ENCODE data around the gene MAGEA3.
"Not testable (repeated sequence)": the region's sequence is repeated elsewhere in the genome, so short reads cannot be mapped to it uniquely, and the experiment has no call there.

MAGEA3 gene, protein sequence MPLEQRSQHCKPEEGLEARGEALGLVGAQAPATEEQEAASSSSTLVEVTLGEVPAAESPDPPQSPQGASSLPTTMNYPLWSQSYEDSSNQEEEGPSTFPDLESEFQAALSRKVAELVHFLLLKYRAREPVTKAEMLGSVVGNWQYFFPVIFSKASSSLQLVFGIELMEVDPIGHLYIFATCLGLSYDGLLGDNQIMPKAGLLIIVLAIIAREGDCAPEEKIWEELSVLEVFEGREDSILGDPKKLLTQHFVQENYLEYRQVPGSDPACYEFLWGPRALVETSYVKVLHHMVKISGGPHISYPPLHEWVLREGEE

DNA sequence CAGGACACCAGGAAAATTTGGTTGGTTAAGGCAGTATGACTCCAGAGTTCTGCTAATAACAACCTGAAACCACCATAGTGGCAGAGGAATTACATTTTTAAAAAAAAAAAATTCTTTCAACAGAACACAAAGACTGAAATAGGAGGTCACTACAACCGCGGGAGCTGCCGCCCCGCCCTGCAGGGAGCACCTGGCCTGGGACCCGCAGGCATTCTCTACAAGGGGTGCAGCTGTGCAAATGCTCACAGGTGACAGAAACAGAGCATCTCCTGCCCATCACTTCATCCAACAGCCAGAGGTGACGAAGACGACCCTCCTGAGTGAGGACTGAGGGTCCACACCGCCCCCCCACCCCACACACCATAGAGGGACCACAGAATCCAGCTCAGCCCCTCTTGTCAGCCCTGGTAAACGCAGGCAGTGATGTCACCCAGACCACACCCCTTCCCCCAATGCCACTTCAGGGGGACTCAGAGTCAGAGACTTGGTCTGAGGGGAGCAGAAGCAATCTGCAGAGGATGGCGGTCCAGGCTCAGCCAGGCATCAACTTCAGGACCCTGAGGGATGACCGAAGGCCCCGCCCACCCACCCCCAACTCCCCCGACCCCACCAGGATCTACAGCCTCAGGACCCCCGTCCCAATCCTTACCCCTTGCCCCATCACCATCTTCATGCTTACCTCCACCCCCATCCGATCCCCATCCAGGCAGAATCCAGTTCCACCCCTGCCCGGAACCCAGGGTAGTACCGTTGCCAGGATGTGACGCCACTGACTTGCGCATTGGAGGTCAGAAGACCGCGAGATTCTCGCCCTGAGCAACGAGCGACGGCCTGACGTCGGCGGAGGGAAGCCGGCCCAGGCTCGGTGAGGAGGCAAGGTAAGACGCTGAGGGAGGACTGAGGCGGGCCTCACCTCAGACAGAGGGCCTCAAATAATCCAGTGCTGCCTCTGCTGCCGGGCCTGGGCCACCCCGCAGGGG, at the start of gene MAGEA3:
Gene MAGEA3 (plus strand): TSS at position 843 of the 980 bp plus-strand sequence. CDS start 2,039 bp downstream, outside the sequence.
- H3K9ac ChIP-seq (ENCODE audit: insufficient read length); H3K4me3 ChIP-seq: not testable (repeated sequence)

DNA sequence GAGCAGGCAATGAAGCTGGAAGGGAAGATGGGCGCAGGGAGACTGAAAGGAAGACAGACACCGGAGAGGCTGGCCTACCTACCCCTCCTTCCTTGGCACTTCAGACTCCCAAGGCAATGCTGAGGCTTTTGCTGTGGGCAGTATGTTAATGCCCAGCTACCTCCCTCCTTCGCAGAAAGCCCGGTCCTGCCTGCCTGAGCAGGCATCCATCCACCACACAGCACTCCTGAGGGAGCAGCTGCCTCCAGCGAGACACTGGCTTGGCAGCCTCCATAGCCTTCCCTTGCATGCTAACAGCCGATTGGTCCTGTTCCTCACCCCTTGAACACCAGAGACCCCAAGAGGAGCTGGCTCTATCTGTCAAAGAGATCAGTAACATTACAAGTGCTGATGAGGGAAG, 46.5 kb upstream of the MAGEA3 start:
- DNase-seq (ENCODE audit: low read depth, low spot score): no peak
- Histone ChIP-seq H3K9me3 (ENCODE audit: low read depth, low read length) (no peaks in the 10 kb centered on the region), H3K9ac (ENCODE audit: insufficient read length) (no peak overlapping the region), H3K36me3 (ENCODE audit: insufficient read depth, low read length) (no peaks in the 10 kb centered on the region), H3K4me3 (no peak overlapping the region), H3K27ac (no peak overlapping the region)
- TF ChIP-seq FOXP2 (optimal IDR thresholded peaks at IDR 0.05; ENCODE audit: control extremely low read depth, extremely low read length, insufficient read depth) (no peak), POLR2AphosphoS5 (IDR thresholded peaks at IDR 0.05; ENCODE audit: borderline replicate concordance, low read depth, low read length) (no peak), EZH2 (IDR thresholded peaks at IDR 0.05) (no peak)

More for the DNA sequence above, at the start of gene MAGEA3:
- not testable (repeated sequence) for H3K9me3 ChIP-seq (ENCODE audit: low read depth, low read length); DNase-seq (ENCODE audit: low read depth, low spot score); H3K36me3 ChIP-seq (ENCODE audit: insufficient read depth, low read length); H3K27ac ChIP-seq

DNA sequence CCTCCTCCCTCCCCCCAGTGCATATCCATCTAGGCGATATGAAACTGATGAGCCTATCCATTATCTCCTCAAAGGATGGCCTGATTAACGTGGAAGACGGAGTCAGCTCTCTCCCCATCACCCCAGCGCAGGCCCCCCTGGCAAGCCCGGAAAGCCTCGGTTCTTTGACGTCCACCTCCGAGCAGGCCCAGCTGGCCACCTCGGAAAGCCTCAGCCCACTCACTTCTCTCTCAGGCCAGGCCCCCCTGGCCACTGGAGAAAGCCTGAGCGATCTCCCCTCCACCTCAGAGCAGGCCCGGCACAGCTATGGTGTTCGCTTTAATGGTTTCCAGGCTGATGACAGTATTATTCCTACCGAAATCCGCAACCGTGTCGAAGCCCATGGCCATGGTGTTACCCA, 46.1 kb upstream of the MAGEA3 start:
- Histone ChIP-seq H3K9ac (ENCODE audit: insufficient read length) (no peak overlapping the region), H3K4me3 (no peak overlapping the region), H3K9me3 (ENCODE audit: low read depth, low read length) (no peaks in the 10 kb centered on the region), H3K36me3 (ENCODE audit: insufficient read depth, low read length) (no peaks in the 10 kb centered on the region), H3K27ac (no peak overlapping the region)
- TF ChIP-seq POLR2AphosphoS5 (IDR thresholded peaks at IDR 0.05; ENCODE audit: borderline replicate concordance, low read depth, low read length) (no peak), EZH2 (IDR thresholded peaks at IDR 0.05) (no peak), FOXP2 (optimal IDR thresholded peaks at IDR 0.05; ENCODE audit: control extremely low read depth, extremely low read length, insufficient read depth) (no peak)
- DNase-seq (ENCODE audit: low read depth, low spot score): no peak

DNA sequence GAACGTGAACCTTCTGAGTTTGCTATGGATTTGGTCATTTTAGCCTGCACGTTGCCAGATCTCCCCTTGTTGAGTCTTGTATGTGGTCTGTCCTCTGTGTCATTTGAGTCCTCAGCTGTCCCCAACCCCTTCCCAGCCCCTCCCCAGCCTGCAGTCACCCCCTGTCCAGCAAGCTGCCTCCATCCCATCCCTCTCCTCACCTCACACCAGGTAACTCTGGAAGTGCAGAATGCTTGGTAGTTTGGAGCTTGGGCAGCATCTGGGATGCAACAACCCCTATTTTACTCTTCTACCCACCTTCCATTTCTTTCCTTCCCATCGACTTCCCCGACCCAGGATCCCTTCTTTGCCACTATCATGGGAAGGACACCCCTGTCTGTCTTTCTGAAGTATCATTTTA, 42.5 kb upstream of the MAGEA3 start:
- Histone ChIP-seq H3K4me3 (no peak overlapping the region), H3K27ac (no peak overlapping the region), H3K9ac (ENCODE audit: insufficient read length) (no peak overlapping the region), H3K36me3 (ENCODE audit: insufficient read depth, low read length) (no peaks in the 10 kb centered on the region), H3K9me3 (ENCODE audit: low read depth, low read length) (no peaks in the 10 kb centered on the region)
- DNase-seq (ENCODE audit: low read depth, low spot score): no peak
- TF ChIP-seq EZH2 (IDR thresholded peaks at IDR 0.05): no peak
- no peak for TF ChIP-seq FOXP2 (optimal IDR thresholded peaks at IDR 0.05; ENCODE audit: control extremely low read depth, extremely low read length, insufficient read depth)

DNA sequence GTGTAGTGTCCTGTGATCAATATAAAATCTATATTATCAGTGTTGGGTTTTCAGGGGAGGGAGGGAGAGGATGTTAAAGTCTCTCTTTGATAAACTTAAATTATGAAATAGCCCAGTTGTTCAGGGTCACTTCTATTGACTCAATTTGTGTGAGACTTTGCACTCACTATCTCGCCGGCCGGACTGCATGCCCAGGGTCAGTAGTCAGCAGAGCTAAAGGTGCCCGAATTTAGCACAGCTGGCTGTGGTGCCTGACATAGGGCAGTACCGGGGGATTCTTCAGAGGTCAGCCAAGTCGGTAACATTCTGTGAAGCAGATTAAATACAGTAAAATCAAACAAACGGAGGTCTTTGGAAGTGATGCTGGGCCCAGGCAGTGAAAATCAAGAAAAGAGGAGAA, 41.7 kb upstream of the MAGEA3 start:
- DNase-seq (ENCODE audit: low read depth, low spot score): no peak
- Histone ChIP-seq H3K9me3 (ENCODE audit: low read depth, low read length) (no peaks in the 10 kb centered on the region), H3K36me3 (ENCODE audit: insufficient read depth, low read length) (no peaks in the 10 kb centered on the region), H3K27ac (no peak overlapping the region), H3K4me3 (no peak overlapping the region), H3K9ac (ENCODE audit: insufficient read length) (no peak overlapping the region)
- TF ChIP-seq POLR2AphosphoS5 (IDR thresholded peaks at IDR 0.05; ENCODE audit: borderline replicate concordance, low read depth, low read length): no peak
- no peak for TF ChIP-seq FOXP2 (optimal IDR thresholded peaks at IDR 0.05; ENCODE audit: control extremely low read depth, extremely low read length, insufficient read depth)
- TF ChIP-seq EZH2 (IDR thresholded peaks at IDR 0.05): no peak

DNA sequence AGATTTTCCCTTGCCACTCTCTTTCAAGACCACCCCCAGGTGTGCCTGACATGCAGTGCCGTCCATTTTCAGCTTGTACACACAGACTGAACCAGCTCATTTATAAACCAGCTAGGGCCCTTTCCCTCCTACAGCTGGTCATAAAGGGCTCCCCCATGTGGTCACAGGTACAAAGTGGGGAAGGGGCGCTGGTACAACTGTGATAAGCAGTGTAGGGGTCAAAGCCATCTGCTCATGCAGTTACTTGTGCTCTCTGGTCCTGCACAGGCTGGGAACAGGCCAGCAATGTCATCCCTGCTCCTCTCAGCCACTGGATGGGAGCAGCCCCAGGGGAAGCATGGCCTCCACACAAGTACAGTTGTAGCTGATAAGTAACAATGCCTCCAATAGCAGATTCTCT, 40.3 kb upstream of the MAGEA3 start:
- H3K9me3 ChIP-seq (ENCODE audit: low read depth, low read length): no peaks in the 10 kb centered on the region
- no peak for DNase-seq (ENCODE audit: low read depth, low spot score)
- TF ChIP-seq EZH2 (IDR thresholded peaks at IDR 0.05) (no peak), FOXP2 (optimal IDR thresholded peaks at IDR 0.05; ENCODE audit: control extremely low read depth, extremely low read length, insufficient read depth) (no peak), POLR2AphosphoS5 (IDR thresholded peaks at IDR 0.05; ENCODE audit: borderline replicate concordance, low read depth, low read length) (no peak)
- no peak overlapping the region for H3K27ac ChIP-seq
- no peaks in the 10 kb centered on the region for H3K36me3 ChIP-seq (ENCODE audit: insufficient read depth, low read length)
- no peak overlapping the region for H3K9ac ChIP-seq (ENCODE audit: insufficient read length)
- no peak overlapping the region for H3K4me3 ChIP-seq

DNA sequence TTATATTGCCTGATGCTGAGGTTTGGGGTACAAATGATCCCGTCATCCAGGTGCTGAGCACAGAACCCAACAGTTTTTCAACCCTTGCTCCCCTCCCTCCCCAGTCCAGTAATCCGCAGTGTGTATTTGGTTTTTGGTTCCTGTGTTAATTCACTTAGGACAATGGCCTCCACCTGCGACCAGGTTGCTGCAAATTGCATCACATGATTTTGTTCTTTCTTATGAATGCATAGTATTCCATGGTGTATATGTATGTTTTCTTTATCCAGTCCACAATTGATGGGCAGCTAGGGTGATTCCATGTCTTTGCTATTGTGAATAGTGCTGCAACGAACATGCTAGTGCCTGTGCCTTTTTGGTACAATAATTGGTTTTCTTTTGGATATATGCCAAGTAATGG, 35.5 kb upstream of the MAGEA3 start:
- no peak for TF ChIP-seq POLR2AphosphoS5 (IDR thresholded peaks at IDR 0.05; ENCODE audit: borderline replicate concordance, low read depth, low read length)
- no peak for TF ChIP-seq EZH2 (IDR thresholded peaks at IDR 0.05)
- no peak for TF ChIP-seq FOXP2 (optimal IDR thresholded peaks at IDR 0.05; ENCODE audit: control extremely low read depth, extremely low read length, insufficient read depth)
- no peak overlapping the region for H3K4me3 ChIP-seq
- no peak overlapping the region for H3K9ac ChIP-seq (ENCODE audit: insufficient read length)
- no peaks in the 10 kb centered on the region for H3K36me3 ChIP-seq (ENCODE audit: insufficient read depth, low read length)
- H3K9me3 ChIP-seq (ENCODE audit: low read depth, low read length): no peaks in the 10 kb centered on the region
- H3K27ac ChIP-seq: no peak overlapping the region
- DNase-seq (ENCODE audit: low read depth, low spot score): no peak

DNA sequence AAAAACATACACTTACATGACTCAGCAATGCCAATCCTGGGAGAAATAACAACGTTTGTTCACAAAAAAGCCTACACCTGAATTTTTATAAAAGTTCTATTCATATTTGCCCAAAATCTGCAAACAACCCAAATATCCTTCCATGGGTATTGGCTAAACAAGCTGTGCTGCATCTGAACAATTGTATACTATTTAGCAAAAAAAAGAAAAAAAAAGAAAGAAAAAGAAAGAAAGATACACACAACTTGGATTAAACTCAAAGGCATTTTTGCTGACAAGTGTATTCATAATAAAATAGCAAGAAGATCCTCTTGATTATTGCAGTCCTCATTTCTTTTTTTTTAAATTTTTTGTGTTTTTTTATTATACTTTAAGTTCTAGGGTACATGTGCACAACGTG, 24.5 kb upstream of the MAGEA3 start:
- H3K27ac ChIP-seq: no peak overlapping the region
- H3K9ac ChIP-seq (ENCODE audit: insufficient read length): no peak overlapping the region
- no peak overlapping the region for H3K4me3 ChIP-seq
- no peak for TF ChIP-seq FOXP2 (optimal IDR thresholded peaks at IDR 0.05; ENCODE audit: control extremely low read depth, extremely low read length, insufficient read depth)
- TF ChIP-seq POLR2AphosphoS5 (IDR thresholded peaks at IDR 0.05; ENCODE audit: borderline replicate concordance, low read depth, low read length): no peak
- no peaks in the 10 kb centered on the region for H3K9me3 ChIP-seq (ENCODE audit: low read depth, low read length)
- no peaks in the 10 kb centered on the region for H3K36me3 ChIP-seq (ENCODE audit: insufficient read depth, low read length)
- DNase-seq (ENCODE audit: low read depth, low spot score): no peak

DNA sequence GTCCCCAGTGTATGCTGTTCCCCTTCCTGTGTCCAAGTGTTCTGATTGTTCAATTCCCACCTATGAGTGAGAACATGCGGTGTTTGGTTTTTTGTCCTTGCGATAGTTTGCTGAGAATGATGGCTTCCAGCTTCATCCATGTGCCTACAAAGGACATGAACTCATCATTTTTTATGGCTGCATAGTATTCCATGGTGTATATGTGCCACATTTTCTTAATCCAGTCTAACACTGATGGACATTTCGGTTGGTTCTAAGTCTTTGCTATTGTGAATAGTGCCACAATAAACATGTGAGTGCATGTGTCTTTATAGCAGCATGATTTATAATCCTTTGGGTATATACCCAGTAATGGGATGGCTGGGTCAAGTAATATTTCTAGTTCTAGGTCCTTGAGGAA, 23.9 kb upstream of the MAGEA3 start:
- H3K4me3 ChIP-seq; H3K36me3 ChIP-seq (ENCODE audit: insufficient read depth, low read length); DNase-seq (ENCODE audit: low read depth, low spot score); H3K9me3 ChIP-seq (ENCODE audit: low read depth, low read length); H3K9ac ChIP-seq (ENCODE audit: insufficient read length); H3K27ac ChIP-seq: not testable (repeated sequence)

DNA sequence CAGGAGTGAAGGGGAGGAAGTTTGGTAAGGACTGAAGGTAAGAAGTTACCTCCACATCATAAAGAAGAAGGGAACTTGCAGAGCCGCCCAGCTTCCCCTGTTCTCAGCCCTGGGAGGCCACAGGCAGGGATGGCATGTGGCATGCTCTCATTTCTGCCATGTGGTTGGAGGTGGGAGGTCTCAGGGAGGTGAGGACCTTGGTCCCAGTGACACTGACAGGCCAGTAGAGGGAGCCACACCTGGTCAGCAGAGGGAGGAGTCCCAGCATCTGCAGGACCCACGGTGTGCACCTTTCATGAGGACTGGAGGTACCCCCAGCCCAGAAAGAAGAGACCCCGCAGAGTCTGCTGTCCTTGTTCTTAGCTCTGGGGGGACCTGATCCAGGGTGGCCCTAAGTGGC, 17.6 kb upstream of the MAGEA3 start:
- not testable (repeated sequence) for H3K27ac ChIP-seq; DNase-seq (ENCODE audit: low read depth, low spot score); H3K4me3 ChIP-seq; H3K9me3 ChIP-seq (ENCODE audit: low read depth, low read length); H3K9ac ChIP-seq (ENCODE audit: insufficient read length); H3K36me3 ChIP-seq (ENCODE audit: insufficient read depth, low read length)

DNA sequence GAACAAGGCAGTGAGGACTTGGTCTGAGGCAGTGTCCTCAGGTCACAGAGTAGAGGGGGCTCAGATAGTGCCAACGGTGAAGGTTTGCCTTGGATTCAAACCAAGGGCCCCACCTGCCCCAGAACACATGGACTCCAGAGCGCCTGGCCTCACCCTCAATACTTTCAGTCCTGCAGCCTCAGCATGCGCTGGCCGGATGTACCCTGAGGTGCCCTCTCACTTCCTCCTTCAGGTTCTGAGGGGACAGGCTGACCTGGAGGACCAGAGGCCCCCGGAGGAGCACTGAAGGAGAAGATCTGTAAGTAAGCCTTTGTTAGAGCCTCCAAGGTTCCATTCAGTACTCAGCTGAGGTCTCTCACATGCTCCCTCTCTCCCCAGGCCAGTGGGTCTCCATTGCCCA, 1.8 kb downstream of the MAGEA3 start:
- not testable (repeated sequence) for DNase-seq (ENCODE audit: low read depth, low spot score); H3K4me3 ChIP-seq; H3K9ac ChIP-seq (ENCODE audit: insufficient read length); H3K27ac ChIP-seq; H3K9me3 ChIP-seq (ENCODE audit: low read depth, low read length); H3K36me3 ChIP-seq (ENCODE audit: insufficient read depth, low read length)

DNA sequence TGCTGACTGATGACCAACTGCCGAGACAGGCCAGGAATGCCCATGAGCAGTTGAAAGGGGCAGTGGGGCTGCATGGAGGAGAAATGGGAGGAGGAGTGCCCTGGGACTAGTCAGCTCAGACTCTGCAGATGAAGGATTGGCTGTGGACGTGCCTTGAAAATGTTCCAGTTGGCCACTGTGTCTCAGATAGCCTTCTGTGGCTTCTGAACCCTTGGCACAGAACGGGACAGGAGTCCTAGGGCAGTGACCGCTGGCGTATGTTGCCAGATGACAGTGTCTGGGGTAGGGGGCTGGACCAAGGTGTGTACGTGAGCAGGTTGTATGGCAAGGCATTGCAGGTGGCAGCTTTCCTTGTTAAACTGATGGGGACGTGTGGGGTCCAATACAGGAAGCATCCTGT, 7.9 kb downstream of the MAGEA3 start:
- H3K9ac ChIP-seq (ENCODE audit: insufficient read length); H3K27ac ChIP-seq; H3K4me3 ChIP-seq; H3K36me3 ChIP-seq (ENCODE audit: insufficient read depth, low read length); DNase-seq (ENCODE audit: low read depth, low spot score); H3K9me3 ChIP-seq (ENCODE audit: low read depth, low read length): not testable (repeated sequence)

Data from SK-N-MC (cell line).